Stimulated activated CD4-positive, alpha-beta T cell treated with anti-CD3 and anti-CD28 coated beads, Interleukin-1b, Interleukin-23, amount 100 ng/mL, for 1 hour (primary cell): Measurements from ENCODE around the gene NTSR1.

Experiments
- DNase-seq, 2 donors: peaks; one replicate each; pipeline ENCODE4 v3.0.0-alpha.2; 2020; ENCODE audit warnings: low read depth in 2 of 2

Gene NTSR1

GRCh38 chr20:62708591-62709536 lies at the start of gene NTSR1:
Gene NTSR1 (plus strand): TSS chr20:62708836. CDS start chr20:62709208, 372 bp downstream.
- DNase-seq, result no peak

DNA sequence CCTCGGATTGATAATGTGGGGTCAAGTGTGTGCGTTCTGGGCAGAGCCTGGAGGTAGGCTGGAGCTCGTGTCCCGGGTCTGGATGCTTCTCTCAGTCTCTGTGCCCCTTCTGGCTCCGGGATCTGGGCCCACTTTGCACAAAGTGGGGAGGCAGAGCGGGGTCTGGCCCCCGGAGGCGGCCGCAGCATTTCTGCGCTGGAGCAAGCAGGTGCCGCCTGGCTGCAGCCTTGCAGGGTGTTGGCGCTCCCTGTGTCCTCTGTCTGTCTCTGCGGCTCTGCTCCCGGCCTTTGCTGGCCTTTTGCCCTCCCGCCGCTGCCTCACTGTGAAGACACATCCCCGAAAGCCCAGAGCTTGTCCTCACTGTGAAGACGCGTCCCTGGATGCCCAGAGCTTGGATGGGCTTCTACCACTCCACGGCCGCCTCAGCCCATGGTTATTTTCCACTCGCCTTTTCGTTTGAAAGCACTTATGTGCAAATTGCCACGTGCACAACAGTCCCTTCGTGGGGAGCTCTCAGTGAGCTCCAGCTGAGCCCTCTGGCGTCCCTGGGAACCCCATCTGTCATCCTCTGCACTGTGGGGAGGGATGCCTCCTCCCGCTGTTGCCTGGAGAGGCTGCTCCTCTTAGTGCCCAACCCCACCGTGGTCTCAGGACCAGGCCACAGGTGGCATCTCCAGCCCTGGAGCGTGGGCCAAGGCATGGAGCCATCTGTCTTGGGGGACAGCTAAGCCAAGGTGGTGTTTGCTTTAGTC lies 49.0 kb upstream of the NTSR1 start:
- DNase-seq, result no peak

DNA sequence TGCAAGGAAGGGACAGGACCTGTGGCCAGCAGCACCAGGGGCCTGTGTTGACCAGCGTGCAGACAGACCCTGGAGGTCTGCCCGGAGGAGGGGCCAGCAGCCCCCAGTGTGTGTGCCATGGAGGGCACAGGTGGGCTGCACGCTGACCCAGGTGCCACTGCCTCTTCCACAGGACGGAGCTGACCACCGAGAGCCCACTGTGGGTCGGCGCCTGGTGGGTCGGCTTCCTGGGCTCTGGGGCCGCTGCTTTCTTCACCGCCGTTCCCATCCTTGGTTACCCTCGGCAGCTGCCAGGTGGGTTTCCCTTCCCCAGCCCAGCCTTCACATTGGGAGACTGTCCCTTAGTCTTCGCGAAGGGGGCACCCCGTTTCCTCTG lies 48.4 kb upstream of the NTSR1 start:
- DNase-seq, result no peak

DNA sequence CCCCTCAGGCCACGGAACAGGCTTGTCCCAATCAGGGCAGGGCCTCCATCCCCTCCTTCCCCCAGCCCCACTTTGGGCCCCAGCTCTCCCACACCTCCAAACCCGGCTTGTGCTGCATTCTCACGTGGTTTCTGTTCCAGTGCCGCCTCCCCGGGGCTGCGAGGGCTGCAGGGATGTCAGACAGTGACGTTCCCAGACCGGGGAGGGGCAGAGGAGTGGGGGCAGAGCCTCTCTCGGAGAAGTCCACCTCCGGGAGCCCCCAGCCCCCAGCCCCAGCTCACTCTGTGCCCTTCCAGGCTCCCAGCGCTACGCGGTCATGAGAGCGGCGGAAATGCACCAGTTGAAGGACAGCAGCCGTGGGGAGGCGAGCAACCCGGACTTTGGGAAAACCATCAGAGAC lies 47.9 kb upstream of the NTSR1 start:
- DNase-seq, result no peak

GRCh38 chr20:62661647-62662046 lies 47.0 kb upstream of the NTSR1 start:
- DNase-seq, result no peak

DNA sequence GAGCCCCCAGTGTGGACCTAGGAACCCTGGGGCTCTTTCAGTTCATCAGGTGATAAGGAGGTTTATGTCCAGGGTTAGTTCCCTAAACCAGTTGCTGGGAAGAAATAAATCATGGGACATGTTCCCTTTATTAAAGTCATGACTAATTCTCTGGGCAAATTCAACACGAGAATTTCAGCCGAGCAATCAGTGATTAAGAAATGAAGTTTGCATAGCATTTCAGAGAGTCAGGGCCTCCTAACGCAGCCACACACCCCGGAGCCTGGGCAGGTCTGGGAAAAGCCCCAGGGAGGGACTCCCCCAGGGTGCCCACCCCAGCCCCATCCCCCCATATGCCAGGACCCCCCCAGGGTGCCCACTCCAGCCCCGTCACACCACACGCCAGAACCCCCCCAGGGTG lies 46.2 kb upstream of the NTSR1 start:
- no peak for DNase-seq

DNA sequence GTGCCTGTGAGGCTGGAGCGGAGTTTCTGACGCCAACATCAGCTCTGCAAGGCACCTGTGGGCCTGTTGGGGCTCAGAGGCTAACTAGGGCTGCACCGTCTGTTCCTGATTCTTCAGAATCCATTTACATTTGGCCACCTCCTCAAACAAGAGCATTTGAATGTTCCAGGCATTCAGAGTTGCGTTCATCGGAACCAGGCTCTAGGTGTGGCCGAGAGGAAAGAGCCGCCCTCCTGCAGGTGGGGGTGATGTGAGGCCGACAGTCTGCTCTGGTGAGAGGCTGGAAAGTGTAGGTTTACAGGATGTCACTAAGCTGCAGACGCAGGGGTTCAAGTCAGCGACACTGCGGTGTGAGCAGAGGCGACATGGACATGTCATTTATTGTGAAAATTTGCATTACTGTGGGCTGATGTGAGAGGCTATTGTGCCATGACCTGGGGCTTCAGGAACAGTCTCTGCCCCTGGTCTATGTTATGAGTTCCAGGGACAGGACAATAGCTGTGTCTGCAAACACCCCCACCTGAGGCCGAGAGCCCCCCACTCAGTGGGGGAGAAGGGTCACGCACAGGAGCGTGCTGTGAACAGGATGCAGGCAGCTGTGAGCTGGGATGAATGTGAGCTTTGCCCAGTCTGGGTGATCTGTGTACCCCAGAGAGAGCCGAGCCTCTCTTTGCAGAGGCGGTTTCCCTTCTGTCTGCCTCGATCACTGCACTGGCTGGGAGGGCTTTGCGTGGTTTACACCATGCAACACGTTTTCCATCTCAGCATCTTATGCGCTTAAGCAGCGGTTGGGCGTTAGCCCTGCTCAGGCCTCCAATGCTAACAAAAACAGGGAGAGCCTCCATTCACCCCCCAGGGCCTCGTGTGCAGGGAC lies 45.3 kb upstream of the NTSR1 start:
- DNase-seq, result no peak

- no peak for DNase-seq
These were observed 44.3 kb upstream of the NTSR1 start for GRCh38 chr20:62664019-62664971.

GRCh38 chr20:62665153-62665754 lies 43.4 kb upstream of the NTSR1 start:
- no peak for DNase-seq

DNA sequence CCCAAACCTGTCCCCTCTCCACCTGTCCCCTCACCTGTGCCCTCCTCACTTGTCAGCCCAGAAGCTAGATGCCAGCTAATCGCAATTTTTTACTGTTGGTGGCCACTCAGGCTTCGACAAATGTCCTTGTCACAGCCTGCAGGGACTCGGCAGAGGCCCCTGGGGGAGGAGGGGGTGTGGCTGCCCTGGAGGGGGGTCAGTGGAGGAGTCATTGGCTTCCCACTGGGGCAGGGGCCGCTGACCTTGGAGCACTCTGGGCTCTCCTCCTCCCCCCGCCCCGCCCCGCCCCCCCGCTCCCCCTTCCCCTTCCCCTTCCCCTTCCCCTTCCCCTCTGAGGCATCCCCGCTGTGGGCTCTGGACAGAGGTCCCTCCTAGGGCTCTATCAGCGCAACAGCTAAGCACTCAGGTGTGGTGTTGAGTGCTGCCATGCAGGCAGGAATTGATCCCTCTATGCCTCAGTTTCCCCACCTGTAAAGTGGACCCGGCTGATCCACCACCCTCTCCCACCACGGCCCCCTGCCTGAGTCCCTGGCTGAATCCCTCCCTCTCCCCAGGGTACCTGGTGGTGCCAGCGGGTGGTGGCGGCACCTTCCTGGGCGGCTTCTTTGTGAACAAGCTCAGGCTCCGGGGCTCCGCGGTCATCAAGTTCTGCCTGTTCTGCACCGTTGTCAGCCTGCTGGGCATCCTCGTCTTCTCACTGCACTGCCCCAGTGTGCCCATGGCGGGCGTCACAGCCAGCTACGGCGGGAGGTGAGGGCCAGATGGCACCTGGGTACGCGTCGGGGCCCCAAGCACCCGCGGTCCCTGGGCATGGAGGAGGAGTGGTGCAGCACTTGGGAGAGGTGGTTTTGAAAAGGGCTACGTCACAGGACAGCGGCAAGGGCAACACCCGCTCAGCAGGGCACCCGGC lies 42.6 kb upstream of the NTSR1 start:
- no peak for DNase-seq

GRCh38 chr20:62666736-62667529 lies 41.7 kb upstream of the NTSR1 start:
- no peak for DNase-seq

- no peak for DNase-seq
These were observed 40.9 kb upstream of the NTSR1 start for GRCh38 chr20:62667530-62668440.

GRCh38 chr20:62668441-62669027 lies 40.1 kb upstream of the NTSR1 start:
- DNase-seq, result peak in 1 of 2 donors; percentile 16

- no peak for DNase-seq
These were observed 39.4 kb upstream of the NTSR1 start for GRCh38 chr20:62669249-62669648.

GRCh38 chr20:62670156-62670555 lies 38.5 kb upstream of the NTSR1 start:
- DNase-seq, result no peak

GRCh38 chr20:62670998-62671397 lies 37.6 kb upstream of the NTSR1 start:
- no peak for DNase-seq

GRCh38 chr20:62671765-62672164 lies 36.9 kb upstream of the NTSR1 start:
- no peak for DNase-seq
